NCI-H2081 (cell line): ENCODE results near the gene MIPOL1.
"Not testable (repeated sequence)": the region's sequence is repeated elsewhere in the genome, so short reads cannot be mapped to it uniquely, and the experiment has no call there.

ENCODE experiments used
- DNase-seq, 2 experiments: peaks; one replicate each; lab custom pipeline; 2025; lab: John Stamatoyannopoulos, UW

MIPOL1 gene

GRCh38 chr14:37187840-37188577 lies 9.7 kb upstream of the MIPOL1 start:
- DNase-seq = not testable (repeated sequence)

- not testable (repeated sequence) for DNase-seq
These were observed 8.0 kb upstream of the MIPOL1 start for GRCh38 chr14:37189733-37190132.

GRCh38 chr14:37194698-37195097 lies 3.0 kb upstream of the MIPOL1 start:
- no peak for DNase-seq

- peak in 1 of 2 experiments; percentile 19 for DNase-seq
These were observed 2.4 kb upstream of the MIPOL1 start for GRCh38 chr14:37195327-37195726.

- DNase-seq = no peak
These were observed 925 bp upstream of the MIPOL1 start for GRCh38 chr14:37196604-37197420.

- DNase-seq = no peak
These were observed 499 bp downstream of the MIPOL1 start for GRCh38 chr14:37198273-37198598.

GRCh38 chr14:37198907-37199306 lies 1.2 kb downstream of the MIPOL1 start:
- no peak for DNase-seq

GRCh38 chr14:37201724-37202123 lies 4.0 kb downstream of the MIPOL1 start:
- no peak for DNase-seq

- DNase-seq = peak in 1 of 2 experiments; percentile 16
These were observed 4.5 kb downstream of the MIPOL1 start for GRCh38 chr14:37202265-37202664.

- no peak for DNase-seq
These were observed 5.1 kb downstream of the MIPOL1 start for GRCh38 chr14:37202812-37203211.

GRCh38 chr14:37203423-37203822 lies 5.7 kb downstream of the MIPOL1 start:
- no peak for DNase-seq

GRCh38 chr14:37205623-37206605 lies 8.2 kb downstream of the MIPOL1 start:
- DNase-seq = not testable (repeated sequence)

GRCh38 chr14:37209617-37210016 lies 11.9 kb downstream of the MIPOL1 start:
- not testable (repeated sequence) for DNase-seq

GRCh38 chr14:37210448-37210847 lies 12.7 kb downstream of the MIPOL1 start:
- DNase-seq = no peak

- DNase-seq = no peak
These were observed 15.3 kb downstream of the MIPOL1 start for GRCh38 chr14:37213016-37213415.

GRCh38 chr14:37215345-37215744 lies 17.6 kb downstream of the MIPOL1 start:
- DNase-seq = no peak

- DNase-seq = no peak
These were observed 23.3 kb downstream of the MIPOL1 start for GRCh38 chr14:37221073-37221472.

GRCh38 chr14:37223947-37224474 lies 26.3 kb downstream of the MIPOL1 start:
- no peak for DNase-seq

- not testable (repeated sequence) for DNase-seq
These were observed 27.9 kb downstream of the MIPOL1 start for GRCh38 chr14:37225668-37226067.

- DNase-seq = peak; percentile 68 to 76
These were observed 32.9 kb downstream of the MIPOL1 start for GRCh38 chr14:37230551-37231194.

GRCh38 chr14:37232907-37233481 lies 35.3 kb downstream of the MIPOL1 start:
- peak; percentile 56 to 70 for DNase-seq
